ENCODE results near the gene CACNA1I.

CACNA1I gene

GRCh38 chr22:39598017-39598965 lies 27.7 kb downstream of the CACNA1I start:
- peak; percentile 20 to 40 for DNase-seq (ENCODE audit: low read depth in 2 of 2)

- no peak for DNase-seq (ENCODE audit: low read depth in 2 of 2)
These were observed 30.1 kb downstream of the CACNA1I start for GRCh38 chr22:39600491-39601179.

- no peak for DNase-seq (ENCODE audit: low read depth in 2 of 2)
These were observed 30.6 kb downstream of the CACNA1I start for GRCh38 chr22:39601180-39601535.

GRCh38 chr22:39603345-39603744 lies 32.8 kb downstream of the CACNA1I start:
- DNase-seq (ENCODE audit: low read depth in 2 of 2), result no peak

GRCh38 chr22:39610246-39610645 lies 39.7 kb downstream of the CACNA1I start:
- DNase-seq (ENCODE audit: low read depth in 2 of 2), result no peak

GRCh38 chr22:39610766-39611165 lies 40.2 kb downstream of the CACNA1I start:
- DNase-seq (ENCODE audit: low read depth in 2 of 2), result no peak

GRCh38 chr22:39611360-39611759 lies 40.8 kb downstream of the CACNA1I start:
- no peak for DNase-seq (ENCODE audit: low read depth in 2 of 2)

GRCh38 chr22:39612811-39613548 lies 42.4 kb downstream of the CACNA1I start:
- DNase-seq (ENCODE audit: low read depth in 2 of 2), result no peak

- no peak for DNase-seq (ENCODE audit: low read depth in 2 of 2)
These were observed 43.0 kb downstream of the CACNA1I start for GRCh38 chr22:39613549-39613921.

GRCh38 chr22:39614442-39614841 lies 43.9 kb downstream of the CACNA1I start:
- DNase-seq (ENCODE audit: low read depth in 2 of 2), result no peak

- no peak for DNase-seq (ENCODE audit: low read depth in 2 of 2)
These were observed 45.5 kb downstream of the CACNA1I start for GRCh38 chr22:39616051-39616450.

- DNase-seq (ENCODE audit: low read depth in 2 of 2), result no peak
These were observed 46.2 kb downstream of the CACNA1I start for GRCh38 chr22:39616781-39617180.

- DNase-seq (ENCODE audit: low read depth in 2 of 2), result no peak
These were observed 46.8 kb downstream of the CACNA1I start for GRCh38 chr22:39617342-39617741.

- no peak for DNase-seq (ENCODE audit: low read depth in 2 of 2)
These were observed 47.6 kb downstream of the CACNA1I start for GRCh38 chr22:39617970-39618757.

- DNase-seq (ENCODE audit: low read depth in 2 of 2), result no peak
These were observed 48.5 kb downstream of the CACNA1I start for GRCh38 chr22:39618996-39619530.

GRCh38 chr22:39620924-39621690 lies 50.6 kb downstream of the CACNA1I start:
- DNase-seq (ENCODE audit: low read depth in 2 of 2), result no peak

GRCh38 chr22:39621826-39622225 lies 51.3 kb downstream of the CACNA1I start:
- DNase-seq (ENCODE audit: low read depth in 2 of 2), result no peak

- peak; percentile 39 to 45 for DNase-seq (ENCODE audit: low read depth in 2 of 2)
These were observed 52.4 kb downstream of the CACNA1I start for GRCh38 chr22:39622881-39623367.

- DNase-seq (ENCODE audit: low read depth in 2 of 2), result no peak
These were observed 53.3 kb downstream of the CACNA1I start for GRCh38 chr22:39623603-39624500.
